Duodenal mucosa (tissue), 2 donors: ENCODE results near the gene PNMA8A.

ENCODE experiments used
- H3K27ac ChIP-seq: one replicate; pipeline ENCODE4 v1.7.0; 2013; ENCODE audit warnings: low read depth, low read length
- H3K27me3 ChIP-seq, 2 donors: one replicate each; pipeline ENCODE4 v1.7.0; 2013; ENCODE audit warnings: low read length in 2 of 2, control low read depth in 1 of 2; ENCODE audit not compliant: insufficient read depth in 2 of 2, control insufficient read depth in 1 of 2
- H3K36me3 ChIP-seq, 2 donors: one replicate each; pipeline ENCODE4 v1.7.0; 2013; ENCODE audit warnings: low read length in 2 of 2, control low read depth in 1 of 2; ENCODE audit not compliant: insufficient read depth in 2 of 2, control insufficient read depth in 1 of 2
- H3K4me1 ChIP-seq, 2 donors: one replicate each; pipeline ENCODE4 v1.7.0; 2013; ENCODE audit warnings: low read length in 2 of 2, control low read depth in 1 of 2; ENCODE audit not compliant: insufficient read depth in 2 of 2, control insufficient read depth in 1 of 2
- H3K4me3 ChIP-seq, 2 donors: one replicate each; pipeline ENCODE4 v1.7.0; 2013; ENCODE audit warnings: low read length in 2 of 2, low read depth in 1 of 2
- H3K9ac ChIP-seq, 2 donors: one replicate each; pipeline ENCODE4 v1.7.0; 2013; ENCODE audit warnings: low read length in 2 of 2, low read depth in 1 of 2
- H3K9me3 ChIP-seq, 2 donors: one replicate each; pipeline ENCODE4 v1.7.0; 2013; ENCODE audit warnings: low read length in 2 of 2, control low read depth in 1 of 2; ENCODE audit not compliant: control insufficient read depth in 1 of 2

PNMA8A gene

GRCh38 chr19:46484656-46485055, 13.3 kb upstream of the PNMA8A start:
- no peak overlapping the region for H3K4me3 ChIP-seq
- H3K9me3 ChIP-seq: no peaks in the 10 kb centered on the region
- H3K36me3 ChIP-seq: no peaks in the 10 kb centered on the region
- no peak overlapping the region for H3K9ac ChIP-seq
- no peak overlapping the region for H3K27ac ChIP-seq
- peaks cover 24 to 32% of the 10 kb centered on the region in 2 donors for H3K27me3 ChIP-seq
- peaks cover 0 to 2% of the 10 kb centered on the region in 2 donors for H3K4me1 ChIP-seq

DNA sequence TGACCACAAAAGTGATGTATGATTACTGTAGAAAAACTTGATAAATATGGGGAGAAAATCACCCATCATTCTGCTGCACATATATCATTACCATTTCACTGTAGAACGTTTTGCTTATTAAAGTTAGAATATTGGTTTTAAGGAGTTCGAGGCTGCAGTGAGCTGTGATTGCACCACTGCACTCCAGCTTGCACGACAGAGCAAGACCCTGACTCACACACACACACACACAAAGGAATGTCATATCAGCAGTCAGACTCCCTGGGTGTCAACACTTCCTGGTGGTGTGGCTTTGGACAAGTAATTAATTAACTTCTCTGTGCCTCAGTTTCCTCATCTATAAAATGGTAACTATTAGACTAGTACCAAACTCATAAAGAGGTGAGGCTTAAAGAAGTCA, 11.3 kb upstream of the PNMA8A start:
- Histone ChIP-seq H3K9ac (no peak overlapping the region), H3K27me3 (peaks cover 8 to 14% of the 10 kb centered on the region in 2 donors), H3K4me3 (no peak overlapping the region), H3K4me1 (no peaks in the 10 kb centered on the region), H3K9me3 (no peaks in the 10 kb centered on the region), H3K27ac (no peak overlapping the region), H3K36me3 (no peaks in the 10 kb centered on the region)

GRCh38 chr19:46481947-46482346, 10.6 kb upstream of the PNMA8A start:
- Histone ChIP-seq H3K9ac (no peak overlapping the region), H3K27me3 (peaks cover under 1 to 7% of the 10 kb centered on the region in 2 donors), H3K36me3 (no peaks in the 10 kb centered on the region), H3K27ac (no peak overlapping the region), H3K4me3 (no peak overlapping the region), H3K9me3 (no peaks in the 10 kb centered on the region), H3K4me1 (no peaks in the 10 kb centered on the region)

- Histone ChIP-seq H3K4me3 (no peak overlapping the region), H3K27ac (no peak overlapping the region), H3K36me3 (no peaks in the 10 kb centered on the region), H3K27me3 (peaks cover 0 to under 1% of the 10 kb centered on the region in 2 donors), H3K9ac (no peak overlapping the region), H3K9me3 (no peaks in the 10 kb centered on the region), H3K4me1 (no peaks in the 10 kb centered on the region)
These were observed 10.0 kb upstream of the PNMA8A start for GRCh38 chr19:46481223-46481848.

DNA sequence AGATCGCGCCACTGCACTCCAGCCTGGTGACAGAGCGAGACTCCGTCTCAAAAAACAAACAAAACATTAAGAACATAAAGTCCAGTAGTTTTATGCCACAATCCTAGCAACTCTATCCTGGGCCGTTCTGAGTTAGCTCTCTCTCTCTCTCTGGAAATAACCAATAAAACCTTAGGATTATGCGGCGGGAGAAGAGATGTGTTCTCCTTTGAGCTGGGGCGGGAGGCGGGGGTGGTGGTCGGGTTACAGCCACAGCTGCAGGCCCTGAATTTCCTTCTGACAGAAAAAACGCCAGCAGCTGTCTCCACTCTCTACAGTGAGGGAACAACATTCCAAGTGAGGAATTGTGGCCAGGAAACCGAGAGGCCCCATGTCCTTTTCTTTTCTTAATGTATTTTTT, 9.1 kb upstream of the PNMA8A start:
- H3K4me1 ChIP-seq: no peaks in the 10 kb centered on the region
- no peak overlapping the region for H3K27ac ChIP-seq
- no peak overlapping the region for H3K4me3 ChIP-seq
- no peaks in the 10 kb centered on the region for H3K27me3 ChIP-seq
- H3K9ac ChIP-seq: no peak overlapping the region
- no peaks in the 10 kb centered on the region for H3K9me3 ChIP-seq
- no peaks in the 10 kb centered on the region for H3K36me3 ChIP-seq

- Histone ChIP-seq H3K9me3 (no peaks in the 10 kb centered on the region), H3K4me3 (no peak overlapping the region), H3K4me1 (no peaks in the 10 kb centered on the region), H3K27me3 (no peaks in the 10 kb centered on the region), H3K9ac (no peak overlapping the region), H3K27ac (no peak overlapping the region), H3K36me3 (no peaks in the 10 kb centered on the region)
These were observed 7.1 kb upstream of the PNMA8A start for GRCh38 chr19:46478356-46478986.

GRCh38 chr19:46475986-46476385, 4.6 kb upstream of the PNMA8A start:
- H3K4me1 ChIP-seq: no peaks in the 10 kb centered on the region
- no peak overlapping the region for H3K4me3 ChIP-seq
- H3K27ac ChIP-seq: no peak overlapping the region
- H3K9me3 ChIP-seq: no peaks in the 10 kb centered on the region
- H3K9ac ChIP-seq: no peak overlapping the region
- peaks cover 1 to 8% of the 10 kb centered on the region in 2 donors for H3K27me3 ChIP-seq
- H3K36me3 ChIP-seq: no peaks in the 10 kb centered on the region

- no peak overlapping the region for H3K9ac ChIP-seq
- H3K27ac ChIP-seq: no peak overlapping the region
- H3K9me3 ChIP-seq: no peaks in the 10 kb centered on the region
- H3K36me3 ChIP-seq: no peaks in the 10 kb centered on the region
- H3K4me3 ChIP-seq: no peak overlapping the region
- no peaks in the 10 kb centered on the region for H3K4me1 ChIP-seq
- H3K27me3 ChIP-seq: peaks cover 10 to 15% of the 10 kb centered on the region in 2 donors
These were observed 2.8 kb upstream of the PNMA8A start for GRCh38 chr19:46474211-46474610.

GRCh38 chr19:46472592-46472991, 1.2 kb upstream of the PNMA8A start:
- peaks cover 10 to 15% of the 10 kb centered on the region in 2 donors for H3K27me3 ChIP-seq
- no peak overlapping the region for H3K27ac ChIP-seq
- H3K9ac ChIP-seq: no peak overlapping the region
- no peak overlapping the region for H3K4me3 ChIP-seq
- no peaks in the 10 kb centered on the region for H3K36me3 ChIP-seq
- no peaks in the 10 kb centered on the region for H3K4me1 ChIP-seq
- H3K9me3 ChIP-seq: no peaks in the 10 kb centered on the region

GRCh38 chr19:46471811-46472543, 614 bp upstream of the PNMA8A start:
- Histone ChIP-seq H3K4me3 (peak overlapping the region; percentile 22 to 48), H3K36me3 (no peaks in the 10 kb centered on the region), H3K9me3 (no peaks in the 10 kb centered on the region), H3K4me1 (no peaks in the 10 kb centered on the region), H3K27ac (no peak overlapping the region), H3K9ac (peak overlapping the region in 1 of 2 donors; percentile 18), H3K27me3 (peaks cover 10 to 15% of the 10 kb centered on the region in 2 donors)
